Measurements from ENCODE around the gene FLYWCH1. TPM values are rescaled to one million over a fixed set of nuclear protein-coding genes. Genes with fewer than 3 reads are reported as not detected.
"Not testable (repeated sequence)": the region's sequence is repeated elsewhere in the genome, so short reads cannot be mapped to it uniquely, and the experiment has no call there.

The FLYWCH1 gene
- total RNA-seq, 1 donor from 2014 or later = 20.7 TPM

DNA sequence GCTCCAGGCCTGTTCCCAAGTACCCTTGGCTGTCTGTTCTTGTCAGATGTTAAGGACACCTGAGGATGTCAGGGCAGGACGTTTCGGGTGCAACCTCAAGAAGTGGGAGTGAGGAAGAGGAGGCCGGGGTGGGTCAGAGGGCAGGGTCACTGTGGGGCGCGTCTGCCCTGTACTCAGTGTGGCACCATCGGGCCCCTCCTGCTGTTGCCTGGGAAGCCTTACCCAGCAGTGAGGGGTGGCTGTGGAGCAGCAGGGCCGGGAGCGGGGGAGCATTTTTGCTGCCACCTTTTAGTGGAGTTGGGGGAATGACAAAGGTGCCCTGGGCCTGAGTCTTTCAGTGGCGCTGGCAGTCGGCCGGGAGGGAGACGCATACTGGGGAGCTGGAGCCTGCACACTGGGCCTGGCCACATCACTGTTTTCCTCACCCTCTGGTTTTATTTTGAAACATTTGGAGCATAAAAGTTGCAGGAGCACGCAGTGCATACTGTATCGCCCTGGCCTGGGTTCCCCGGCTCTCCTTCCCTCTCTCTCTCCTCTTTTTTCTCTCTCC, 11.1 kb upstream of the FLYWCH1 start:
- no peak for DNase-seq

DNA sequence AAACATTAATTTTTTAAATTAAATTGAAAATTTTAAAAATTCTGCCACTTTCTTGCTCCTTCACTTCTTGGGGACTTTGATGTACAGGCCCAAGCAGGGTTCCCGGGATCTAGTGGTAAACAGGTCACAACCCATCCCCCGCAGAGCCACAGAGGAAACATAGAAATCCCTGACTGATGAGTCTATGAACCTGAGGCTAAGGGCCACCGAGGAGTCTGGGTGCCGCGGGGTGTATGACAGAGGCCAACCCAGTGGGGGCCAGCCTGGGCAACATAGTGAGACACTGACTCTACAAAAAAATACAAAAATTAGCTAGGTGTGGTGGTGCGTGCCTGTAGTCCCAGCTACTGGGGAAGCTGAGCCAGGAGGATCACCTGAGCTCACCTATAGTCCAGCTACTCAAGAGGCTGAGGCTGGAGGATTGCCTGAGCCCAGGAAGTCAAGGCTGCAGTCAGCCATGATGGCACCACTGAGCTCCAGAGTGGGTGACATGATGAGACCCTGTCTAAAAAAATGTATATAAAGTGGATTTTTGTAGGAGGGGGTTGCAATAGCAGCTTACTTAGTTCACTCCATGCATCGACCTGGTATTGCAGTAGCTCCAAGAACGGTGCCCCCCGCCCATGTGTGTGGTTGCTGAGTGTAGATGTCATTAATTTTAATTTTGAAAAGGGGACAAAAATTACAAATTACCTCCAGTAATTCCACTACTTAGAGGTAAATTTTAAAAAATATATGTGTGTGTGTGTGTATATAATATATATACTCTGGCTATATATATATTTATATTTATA, 9.2 kb upstream of the FLYWCH1 start:
- no peak for DNase-seq

DNA sequence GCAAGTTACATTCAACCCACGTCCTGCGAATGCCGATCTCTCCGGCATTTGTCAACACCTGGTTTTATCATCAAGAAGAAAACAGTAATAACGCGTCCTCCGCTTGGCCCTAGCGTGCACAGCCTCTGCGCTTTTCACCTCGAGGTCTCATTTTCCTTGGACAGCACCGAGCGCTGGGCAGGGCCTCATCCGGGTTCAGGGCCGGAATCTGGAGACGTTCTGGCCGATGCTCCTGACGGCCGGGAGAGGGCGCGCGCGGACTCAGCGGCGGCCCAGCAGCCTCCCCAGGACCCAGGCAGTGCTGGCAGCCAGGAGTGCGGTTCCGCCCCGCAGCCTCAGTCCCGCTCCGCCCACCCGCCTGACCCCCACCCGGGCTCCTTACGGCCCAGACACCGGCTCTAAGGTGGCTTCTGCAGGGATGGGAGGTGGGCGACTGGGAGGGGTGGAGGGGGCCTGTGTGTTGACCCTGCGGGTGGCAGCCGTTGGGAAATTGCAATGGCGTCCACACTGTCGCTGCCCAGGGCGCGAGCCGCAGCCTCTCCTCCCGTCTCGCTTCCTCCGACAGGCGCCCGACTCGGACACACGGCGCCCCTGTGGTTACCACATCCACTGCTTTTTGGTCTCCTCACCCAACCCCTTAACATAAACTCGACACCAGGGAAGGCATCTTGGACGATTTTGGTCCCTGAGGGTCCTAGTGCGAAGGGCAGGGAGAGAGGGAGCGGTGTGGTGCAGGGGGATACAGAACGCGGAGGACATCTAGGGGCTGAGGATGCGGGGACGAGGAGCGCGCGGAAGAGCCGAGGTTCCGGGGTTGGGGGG, 7.4 kb upstream of the FLYWCH1 start:
- DNase-seq = peak; percentile 79

DNA sequence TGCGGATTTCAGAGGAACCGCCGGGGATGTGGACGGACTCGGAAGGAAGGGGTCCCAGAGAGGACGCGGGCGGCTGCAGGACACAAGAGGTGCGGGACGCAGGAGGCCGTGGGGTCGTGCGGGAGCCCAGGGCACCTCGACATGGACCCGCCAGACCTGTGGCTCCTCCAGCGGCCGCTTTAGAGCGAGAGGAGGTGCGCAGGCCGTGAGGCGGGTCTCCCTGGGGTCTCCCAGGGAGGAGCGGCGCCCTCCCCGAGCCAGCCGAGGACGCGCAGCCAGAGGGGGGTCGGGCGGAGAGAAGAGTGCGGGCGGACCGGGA, 6.8 kb upstream of the FLYWCH1 start:
- DNase-seq = no peak

DNA sequence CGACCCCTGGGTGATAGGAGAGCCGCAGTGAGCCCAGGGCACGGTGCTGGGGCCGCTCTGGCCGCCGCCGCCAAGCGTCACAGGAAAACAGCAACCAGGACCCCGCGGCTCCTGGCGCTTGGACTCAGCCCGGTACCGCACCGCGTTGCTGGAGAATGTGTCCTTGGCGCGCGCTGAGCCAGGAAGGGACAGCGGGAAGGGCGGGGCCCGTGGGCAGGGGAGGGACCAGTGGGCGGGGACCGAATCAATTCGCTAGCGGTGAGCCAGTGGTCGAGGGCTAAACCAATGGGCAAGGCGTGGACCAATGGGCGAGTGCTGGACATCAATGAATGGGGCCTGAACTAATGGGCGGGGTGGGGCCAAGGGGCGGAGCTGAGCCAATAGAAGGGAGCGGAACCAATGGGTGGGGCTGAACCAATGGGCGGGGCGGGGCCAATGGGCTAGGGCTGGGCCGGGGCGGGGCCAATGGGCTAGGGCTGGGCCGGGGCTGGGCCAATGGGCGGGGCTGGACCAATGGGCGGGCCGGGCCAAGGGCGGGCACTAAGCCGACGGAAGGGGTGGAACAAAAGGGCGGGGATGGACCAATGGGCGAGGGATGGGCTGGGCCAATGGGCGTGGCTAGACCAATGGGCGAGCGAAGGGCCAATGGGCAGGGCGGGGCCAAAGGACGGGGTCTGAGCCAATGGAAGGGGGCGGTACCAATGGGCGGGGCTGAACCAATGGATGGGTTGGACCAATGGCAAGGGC, 6.3 kb upstream of the FLYWCH1 start:
- peak; percentile 100 for DNase-seq

DNA sequence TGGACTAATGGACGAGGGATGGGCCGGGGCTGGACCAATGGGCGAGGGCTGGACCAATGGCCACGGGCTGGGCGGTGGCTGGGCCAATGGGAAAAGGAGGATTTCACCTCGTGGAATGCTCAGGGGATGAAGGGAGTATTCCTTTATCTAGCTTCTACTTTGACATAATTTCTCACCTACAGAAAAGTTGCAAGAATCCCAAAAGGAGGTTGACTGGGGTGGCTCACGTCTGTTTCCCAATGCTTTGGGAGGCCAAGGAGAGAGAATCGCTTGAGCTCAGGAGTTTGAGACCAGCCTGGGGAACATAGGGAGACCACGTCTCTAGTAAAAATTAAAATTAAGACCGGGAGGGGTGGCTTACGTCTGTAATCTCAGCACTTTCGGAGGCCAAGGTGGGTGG, 5.7 kb upstream of the FLYWCH1 start:
- DNase-seq = no peak

DNA sequence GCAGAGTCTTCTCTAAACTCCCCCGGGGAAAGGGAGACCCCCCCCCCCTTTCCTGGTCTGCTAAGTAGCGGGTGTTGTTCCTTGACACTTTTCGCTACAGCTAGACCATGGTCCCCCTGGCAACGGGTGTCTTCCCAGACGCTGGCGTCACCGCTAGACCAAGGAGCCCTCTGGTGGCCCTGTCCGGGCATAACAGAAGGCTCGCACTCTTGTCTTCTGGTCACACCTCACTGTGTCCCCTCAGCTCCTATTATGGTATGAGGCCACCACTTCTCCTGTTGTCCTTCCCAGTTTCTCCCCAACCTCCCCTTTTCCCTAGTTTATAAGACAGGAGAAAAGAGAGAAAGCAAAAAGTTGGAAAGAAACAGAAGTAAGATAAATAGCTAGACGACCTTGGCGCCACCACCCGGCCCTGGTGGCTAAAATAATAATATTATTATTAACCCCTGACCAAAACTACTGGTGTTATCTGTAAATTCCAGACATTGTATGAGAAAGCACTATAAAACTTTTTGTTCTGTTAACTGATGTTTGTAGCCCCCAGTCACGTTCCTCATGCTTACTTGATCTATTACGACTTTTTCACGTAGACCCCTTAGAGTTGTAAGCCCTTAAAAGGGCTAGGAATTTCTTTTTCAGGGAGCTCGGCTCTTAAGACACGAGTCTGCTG, 4.5 kb upstream of the FLYWCH1 start:
- DNase-seq = not testable (repeated sequence)

DNA sequence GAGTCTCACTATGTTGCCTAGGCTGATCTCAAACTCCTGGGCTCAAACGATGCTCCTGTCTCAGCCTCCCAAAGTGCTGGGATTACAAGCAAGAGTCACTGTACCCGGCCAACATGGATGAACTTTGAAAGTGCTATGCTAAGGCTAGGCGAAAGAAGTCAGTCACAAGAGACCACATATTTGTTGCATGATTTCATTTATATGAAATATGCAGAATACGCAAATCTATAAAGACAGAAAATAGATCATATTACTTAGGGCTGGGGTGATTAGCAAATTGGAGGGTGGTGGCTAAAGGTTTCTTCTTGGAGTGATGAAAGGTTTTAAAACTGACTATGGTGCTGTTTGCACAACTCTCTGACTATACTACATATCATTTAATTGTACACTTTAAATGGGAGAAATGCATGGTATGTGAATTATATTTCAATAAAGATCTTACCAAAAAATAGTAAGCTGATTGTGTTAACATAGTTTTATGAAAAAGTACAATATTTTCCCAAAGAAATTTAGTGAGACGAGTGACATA, 1.2 kb upstream of the FLYWCH1 start:
- no peak for DNase-seq

DNA sequence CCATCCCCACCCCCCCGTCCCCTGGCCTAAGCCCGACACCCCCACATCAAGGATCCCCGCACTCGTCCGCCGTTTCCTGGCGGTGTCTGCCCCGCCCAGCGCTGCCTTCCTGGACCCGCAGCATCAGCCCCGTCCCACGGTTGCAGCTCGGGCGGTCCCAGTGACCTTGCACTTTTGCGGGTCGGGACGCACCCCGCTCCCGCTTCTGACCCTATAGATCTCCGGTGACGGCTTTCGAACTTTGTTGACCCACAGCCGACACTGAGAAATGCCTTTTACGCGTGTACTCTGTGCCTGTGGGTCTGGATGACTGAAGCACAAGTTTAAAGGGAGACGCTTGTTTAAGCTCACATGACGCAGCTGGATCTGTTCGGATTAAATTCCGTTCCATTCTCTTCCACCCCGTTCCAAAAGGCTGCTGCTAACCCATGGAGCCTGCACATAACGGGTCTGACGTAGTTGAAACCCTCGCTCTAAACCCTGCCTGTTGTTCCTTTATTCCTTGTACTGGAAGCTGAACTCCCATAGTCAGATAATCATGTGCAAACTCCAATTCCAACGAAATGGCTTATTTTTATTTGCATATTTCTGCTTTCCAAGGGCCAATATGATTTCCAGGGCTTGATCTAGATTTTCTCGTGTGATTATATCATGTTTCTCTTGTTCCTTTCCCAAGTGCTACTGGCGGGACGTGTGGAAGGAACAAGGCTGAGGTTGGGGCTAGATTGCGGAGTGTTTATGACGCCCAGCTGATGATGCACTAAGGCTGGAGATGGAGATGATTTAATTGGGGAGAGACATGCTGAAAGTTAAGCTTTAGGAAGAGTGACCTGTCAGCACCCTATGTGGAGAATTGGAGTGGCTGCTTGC, 834 bp downstream of the FLYWCH1 start:
- DNase-seq = no peak

DNA sequence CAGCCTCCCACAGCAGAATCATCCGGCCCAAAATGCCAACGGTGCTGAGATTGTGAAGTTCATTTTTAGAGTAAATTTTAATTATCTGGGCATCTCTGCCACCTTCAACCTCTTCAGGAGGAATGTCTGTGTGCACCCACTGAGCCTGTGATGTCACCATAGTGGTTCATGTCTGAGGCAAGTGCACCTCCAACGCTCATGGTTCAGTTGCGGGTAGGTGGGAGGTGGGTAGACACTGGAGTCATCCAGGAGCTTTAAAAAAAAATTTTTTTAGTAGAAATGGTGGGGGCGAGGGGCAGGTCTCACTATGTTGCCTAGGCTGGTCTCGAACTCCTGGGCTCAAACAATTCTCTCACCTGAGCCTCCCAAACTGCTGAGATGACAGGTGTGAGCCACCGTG, 1.9 kb downstream of the FLYWCH1 start:
- no peak for DNase-seq

DNA sequence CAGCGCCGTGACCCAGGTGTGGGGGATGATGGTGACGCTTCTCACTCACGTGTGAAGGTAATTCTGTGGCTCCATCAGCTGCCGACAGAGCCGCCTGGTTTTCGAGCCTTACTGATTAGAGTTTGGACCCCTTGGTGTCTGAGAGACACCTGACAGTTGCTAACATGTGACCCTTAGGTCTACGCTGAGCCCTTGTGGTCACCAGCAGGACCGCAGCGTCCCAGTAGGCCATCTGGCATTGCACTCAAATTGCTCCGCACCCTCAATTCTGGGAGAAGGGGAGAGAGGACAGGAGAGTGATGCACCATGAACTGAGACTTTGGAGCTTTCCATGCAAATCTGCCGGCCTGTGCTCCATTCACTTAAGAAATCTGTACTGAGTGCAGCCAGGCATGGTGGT, 2.5 kb downstream of the FLYWCH1 start:
- no peak for DNase-seq

DNA sequence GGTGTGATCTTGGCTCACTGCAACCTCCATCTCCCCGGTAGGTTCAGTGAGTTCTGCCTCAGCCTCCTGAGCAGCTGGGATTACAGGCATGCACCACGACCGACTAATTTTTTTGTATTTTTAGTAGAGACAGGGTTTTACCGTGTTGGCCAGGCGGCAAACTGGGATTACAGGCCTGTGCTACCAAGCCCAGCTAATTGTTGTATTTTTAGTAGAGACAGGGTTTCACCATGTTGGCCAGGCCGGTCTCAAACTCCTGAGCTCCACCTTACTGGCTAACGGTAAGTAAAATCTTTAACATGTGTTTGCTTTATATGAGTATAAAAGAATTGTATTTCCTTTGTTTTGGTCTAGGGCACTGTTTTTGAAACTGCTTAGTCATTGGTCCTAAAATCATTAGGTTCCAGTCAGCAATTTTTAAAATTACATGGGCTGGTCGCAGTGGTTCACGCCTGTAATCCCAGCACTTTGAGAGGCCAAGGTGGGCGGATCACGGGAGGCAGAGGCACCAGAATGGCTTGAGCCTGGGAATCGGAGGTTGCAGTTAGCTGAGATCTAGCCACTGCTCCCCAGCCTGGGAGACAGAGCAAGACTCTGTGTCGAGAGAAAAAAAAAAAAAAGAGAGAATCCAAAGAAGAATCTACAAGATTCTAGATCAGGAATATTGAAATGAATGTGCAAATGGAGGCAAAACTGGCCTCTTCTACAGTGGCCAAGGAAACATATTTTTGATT, 3.6 kb downstream of the FLYWCH1 start:
- no peak for DNase-seq

DNA sequence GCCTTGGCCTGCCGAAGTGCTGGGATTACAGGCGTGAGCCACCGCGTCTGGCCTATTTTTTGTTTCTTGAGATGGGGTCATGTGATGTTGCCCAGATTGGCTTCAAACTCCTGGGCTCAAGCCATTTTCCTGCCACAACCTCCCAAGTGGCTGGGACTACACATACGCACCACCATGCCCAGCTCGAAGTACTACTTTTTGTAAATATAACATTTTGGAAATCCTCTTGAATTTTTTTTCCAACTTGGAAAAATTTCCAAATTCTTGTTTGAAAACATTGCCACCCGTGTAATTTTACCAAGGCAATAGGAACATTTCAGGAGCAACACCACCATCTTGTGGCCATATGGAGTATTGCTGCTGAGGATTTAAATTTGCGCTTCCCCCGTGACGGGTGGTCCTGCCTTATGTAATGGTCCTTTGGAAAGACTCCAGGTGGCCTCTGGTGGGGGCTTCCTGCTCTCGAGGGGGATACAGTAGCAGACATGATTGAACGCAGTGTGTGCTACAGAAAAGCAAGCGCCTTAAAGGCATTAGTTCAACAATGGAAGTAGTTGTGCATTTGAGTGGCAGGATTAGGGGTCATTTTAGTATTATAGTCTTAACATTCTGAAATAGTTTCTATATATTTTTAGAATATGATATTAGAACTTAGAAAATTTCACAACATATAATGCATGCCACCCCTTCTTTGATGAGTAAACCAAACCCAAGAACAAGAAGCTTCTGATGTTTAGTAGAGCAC, 8.0 kb downstream of the FLYWCH1 start:
- no peak for DNase-seq

DNA sequence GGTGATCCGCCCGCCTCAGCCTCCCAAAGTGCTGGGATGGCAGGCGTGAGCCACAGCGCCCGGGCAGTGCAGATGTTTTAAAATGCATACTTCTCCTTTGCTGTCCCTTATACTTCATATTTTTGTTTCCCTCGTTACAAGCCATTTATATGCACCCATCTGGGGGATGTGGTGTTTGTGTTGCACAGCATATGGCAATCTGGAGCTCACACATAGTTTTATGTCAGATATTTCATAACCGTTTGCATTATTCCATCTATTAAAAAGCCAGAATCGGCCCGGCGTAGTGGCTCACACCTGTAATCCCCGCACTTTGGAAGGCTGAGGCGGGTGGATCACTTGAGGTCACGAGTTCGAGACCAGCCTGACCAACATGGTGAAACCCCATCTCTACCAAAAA, 11.8 kb downstream of the FLYWCH1 start:
- DNase-seq = no peak

DNA sequence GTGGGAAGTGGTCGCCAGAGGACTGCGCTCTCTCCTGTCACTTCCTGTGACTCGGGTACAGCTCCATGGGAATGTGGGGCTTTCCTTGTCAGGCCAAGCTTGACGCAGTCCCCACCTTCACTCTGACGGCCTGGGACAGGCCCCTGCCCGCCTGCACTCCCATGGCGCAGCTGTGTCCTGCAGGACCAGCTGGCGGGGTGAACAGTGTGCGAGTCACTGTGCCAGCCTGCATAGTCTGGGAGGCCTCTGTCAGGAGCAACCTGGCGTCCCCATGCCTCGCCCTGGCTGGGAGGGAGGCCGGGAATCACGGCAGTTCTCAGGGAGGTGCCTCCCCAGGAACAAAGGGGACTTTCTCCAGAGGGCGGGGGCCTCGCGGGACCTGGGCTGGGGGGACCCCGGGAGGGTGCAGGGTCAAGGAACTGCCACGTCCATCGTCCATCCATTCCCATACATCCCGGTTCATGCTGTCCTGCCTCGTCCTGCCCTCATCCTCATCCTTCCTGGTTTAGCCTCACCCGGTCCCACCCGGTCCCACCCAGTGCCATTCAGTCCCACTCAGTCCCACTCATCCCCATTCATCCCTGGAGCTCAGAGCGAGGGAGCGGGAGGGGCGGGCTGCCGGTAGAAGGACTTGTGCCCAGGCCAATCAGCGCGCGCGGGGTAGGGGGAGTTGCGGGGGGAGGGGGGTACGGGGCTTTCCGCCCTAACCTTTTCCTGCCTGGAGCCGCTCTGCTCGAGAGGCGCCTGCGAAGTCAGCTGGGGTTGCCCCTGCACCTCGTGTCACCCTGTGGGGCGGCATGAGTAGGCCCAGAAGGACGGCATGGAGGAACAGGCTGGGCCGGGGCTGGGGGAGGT, 13.4 kb downstream of the FLYWCH1 start:
- DNase-seq = no peak

DNA sequence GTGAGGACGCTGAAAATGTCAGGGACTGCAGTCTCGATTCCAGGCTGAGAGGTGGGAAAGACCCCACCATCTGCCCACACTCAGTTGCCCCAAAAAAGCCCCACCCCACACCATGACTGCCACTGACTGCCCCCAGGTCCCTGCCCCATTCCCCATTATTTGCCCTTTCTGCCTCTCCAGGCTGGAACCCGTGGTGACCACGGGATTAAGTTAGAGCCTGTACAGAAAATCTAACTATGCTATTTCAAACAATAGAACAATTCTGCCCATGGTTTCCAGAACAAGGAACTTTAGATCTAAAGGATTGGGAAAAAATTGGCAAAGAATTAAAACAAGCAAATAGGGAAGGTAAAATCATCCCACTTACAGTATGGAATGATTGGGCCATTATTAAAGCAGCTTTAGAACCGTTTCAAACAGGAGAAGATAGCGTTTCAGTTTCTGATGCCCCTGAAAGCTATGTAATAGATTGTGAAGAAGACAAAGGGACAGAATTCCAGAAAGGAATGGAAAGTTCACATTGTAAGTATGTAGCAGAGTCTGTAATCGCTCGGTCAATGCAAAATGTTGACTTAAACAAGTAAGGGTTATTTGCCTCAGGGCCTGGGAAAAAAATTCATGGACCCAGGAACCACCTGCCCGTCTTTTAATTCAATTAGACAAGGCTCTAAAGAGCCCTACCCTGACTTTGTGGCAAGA, 14.4 kb downstream of the FLYWCH1 start:
- DNase-seq = no peak

DNA sequence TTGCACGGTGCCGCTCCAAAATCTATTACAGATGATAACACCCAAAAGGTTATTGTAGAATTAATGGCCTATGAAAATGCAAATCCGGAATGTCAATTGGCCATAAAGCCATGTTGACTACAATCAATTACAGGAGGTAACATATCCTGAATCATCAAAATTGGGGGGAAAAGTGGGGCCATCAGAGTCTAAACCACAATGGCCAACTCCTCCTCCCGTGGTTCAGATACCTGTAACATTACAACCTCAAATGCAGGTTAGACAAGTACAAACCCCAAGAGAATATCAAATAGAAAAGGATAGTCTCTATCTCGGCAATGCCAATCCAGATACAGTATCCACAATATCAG, 14.9 kb downstream of the FLYWCH1 start:
- DNase-seq = no peak
